NCI-H2081 treated with DMSO at 0.1 percent for 48 hours (cell line): ENCODE data around the gene CATSPER1.

Source experiments
- DNase-seq: peaks from one replicate; lab custom pipeline; 2025; lab: John Stamatoyannopoulos, UW

The CATSPER1 gene

GRCh38 chr11:65968600-65969482, 57.4 kb downstream of the CATSPER1 start:
- no peak for DNase-seq

GRCh38 chr11:65967329-65967934, 58.8 kb downstream of the CATSPER1 start:
- no peak for DNase-seq
